Non-pigmented ciliary epithelial cell (primary cell): ENCODE results near the gene GJB3.
"Not testable (repeated sequence)": the region's sequence is repeated elsewhere in the genome, so short reads cannot be mapped to it uniquely, and the experiment has no call there.

Source experiments
- DNase-seq: peaks from one replicate; pipeline ENCODE4 v3.0.0-alpha.2; 2010; ENCODE audit warnings: low read depth

Gene GJB3

GRCh38 chr1:34761176-34761761 lies 19.7 kb upstream of the GJB3 start:
- no peak for DNase-seq

GRCh38 chr1:34761776-34762307 lies 19.2 kb upstream of the GJB3 start:
- no peak for DNase-seq

GRCh38 chr1:34762474-34763141 lies 18.4 kb upstream of the GJB3 start:
- DNase-seq: no peak

GRCh38 chr1:34763142-34763781 lies 17.8 kb upstream of the GJB3 start:
- no peak for DNase-seq

GRCh38 chr1:34768856-34769255 lies 12.2 kb upstream of the GJB3 start:
- no peak for DNase-seq

- no peak for DNase-seq
Observed at GRCh38 chr1:34770891-34771504, 10.0 kb upstream of the GJB3 start.

GRCh38 chr1:34771573-34772371 lies 9.2 kb upstream of the GJB3 start:
- DNase-seq: no peak

- DNase-seq: not testable (repeated sequence)
Observed at GRCh38 chr1:34773114-34773513, 7.9 kb upstream of the GJB3 start.

- DNase-seq: no peak
Observed at GRCh38 chr1:34774957-34775356, 6.1 kb upstream of the GJB3 start.

GRCh38 chr1:34776911-34777310 lies 4.1 kb upstream of the GJB3 start:
- no peak for DNase-seq

GRCh38 chr1:34777519-34778321 lies 3.3 kb upstream of the GJB3 start:
- DNase-seq: no peak

- DNase-seq: no peak
Observed at GRCh38 chr1:34778381-34778780, 2.6 kb upstream of the GJB3 start.

- DNase-seq: no peak
Observed at GRCh38 chr1:34779005-34779404, 2.0 kb upstream of the GJB3 start.

- DNase-seq: no peak
Observed at GRCh38 chr1:34779526-34779925, 1.5 kb upstream of the GJB3 start.

GRCh38 chr1:34779962-34780361 lies 1.1 kb upstream of the GJB3 start:
- DNase-seq: no peak

- no peak for DNase-seq
Observed at GRCh38 chr1:34780528-34780927, 486 bp upstream of the GJB3 start.

- DNase-seq: no peak
Observed at GRCh38 chr1:34781844-34782391, 904 bp downstream of the GJB3 start.

GRCh38 chr1:34784751-34785221 lies 3.8 kb downstream of the GJB3 start:
- DNase-seq: no peak

GRCh38 chr1:34785231-34785874 lies 4.3 kb downstream of the GJB3 start:
- DNase-seq: no peak

GRCh38 chr1:34785875-34786470 lies 5.0 kb downstream of the GJB3 start:
- no peak for DNase-seq
